ENCODE results near the gene VPS33A.

GRCh38 chr12:122308811-122309210 is 42.5 kb upstream of the VPS33A start:
- TF ChIP-seq CTCF (IDR thresholded peaks at IDR 0.05; ENCODE audit: low read depth, low read length, missing input control) (no peak), GABPA (IDR thresholded peaks at IDR 0.05 in 1 of 2, conservative IDR thresholded peaks at IDR 0.05 in 1 of 2) (no peak), HNF4G (IDR thresholded peaks at IDR 0.05) (no peak), MAX (IDR thresholded peaks at IDR 0.05) (no peak), TAF1 (conservative IDR thresholded peaks at IDR 0.05) (no peak), RXRA (IDR thresholded peaks at IDR 0.05) (no peak), JUND (IDR thresholded peaks at IDR 0.05) (no peak), RAD21 (IDR thresholded peaks at IDR 0.05) (no peak), REST (IDR thresholded peaks at IDR 0.05) (no peak), HNF4A (conservative IDR thresholded peaks at IDR 0.05) (no peak), NR2F2 (IDR thresholded peaks at IDR 0.05) (no peak), FOXA1 (IDR thresholded peaks at IDR 0.05) (no peak)
